ENCODE data around the gene ABCC4.

GRCh38 chr13:95236774-95237173 is 64.5 kb downstream of the ABCC4 start:
- no peak for TF ChIP-seq CTCF (conservative IDR thresholded peaks at IDR 0.05 in 1 of 2, IDR thresholded peaks at IDR 0.05 in 1 of 2; ENCODE audit: low read depth in 1 of 2, low read length in 2 of 2)
- no peak for TF ChIP-seq EZH2 (IDR thresholded peaks at IDR 0.05; ENCODE audit: low read length, missing control alignments)
